Caco-2 (cell line): ENCODE results near the gene S100PBP. TPM values are rescaled to one million over a fixed set of nuclear protein-coding genes. Genes with fewer than 3 reads are reported as not detected.

Experiments
- BruUV-seq: library from RNA; stranded (reverse); fragments of 400-500 nt; replicated peaks from 2 replicates; lab custom pipeline; 2021; lab: Mats Ljungman, UMichigan
- CTCF ChIA-PET: fragments of 300-600 bp; sonication (Branson Sonifier 250); formaldehyde crosslinking; loops from one replicate; lab custom pipeline; 2022; ENCODE audit warnings: antibody characterized with exemption; lab: Charles Lee
- POLR2A ChIA-PET: fragments of 300-600 bp; sonication (Branson Sonifier 250); formaldehyde crosslinking; loops from one replicate; lab custom pipeline; 2022; ENCODE audit warnings: antibody characterized with exemption; lab: Charles Lee
- DNase-seq, 2 experiments: peaks; one replicate each; pipeline versions ENCODE4 v3.0.0 to v3.0.0-alpha.2; 2020 to 2022
- H3K27me3 ChIP-seq: replicated peaks from 2 replicates; pipeline ENCODE4 v1.6.0; 2011; ENCODE audit warnings: low read length; ENCODE audit not compliant: control insufficient read depth, insufficient read depth
- H3K36me3 ChIP-seq: 2 replicates; pipeline ENCODE4 v1.5.1; 2011; ENCODE audit warnings: low read length; ENCODE audit not compliant: control insufficient read depth, insufficient read depth
- H3K4me1 ChIP-seq: fragments of 250-450 bp; sonication (Bioruptor Pico); 2 replicates; pipeline ENCODE4 v1.5.1; 2020; ENCODE audit warnings: mild to moderate bottlenecking
- H3K4me3 ChIP-seq: 2 replicates; pipeline ENCODE4 v1.5.1; 2011; ENCODE audit warnings: low read depth, mild to moderate bottlenecking, control low read depth, low read length
- H3K9me3 ChIP-seq: fragments of 250-450 bp; sonication (Bioruptor Pico); 2 replicates; pipeline ENCODE4 v1.5.1; 2020; ENCODE audit warnings: mild to moderate bottlenecking, moderate library complexity
- H3K27ac Mint-ChIP-seq: one replicate; pipeline ENCODE4 v1.8.0; 2022; ENCODE audit warnings: mixed read lengths; ENCODE audit not compliant: unreplicated experiment
- H3K27me3 Mint-ChIP-seq: one replicate; pipeline ENCODE4 v1.8.0; 2022; ENCODE audit warnings: mixed read lengths; ENCODE audit not compliant: insufficient read depth, unreplicated experiment
- H3K36me3 Mint-ChIP-seq: one replicate; pipeline ENCODE4 v1.8.0; 2022; ENCODE audit warnings: mild to moderate bottlenecking, mixed read lengths; ENCODE audit not compliant: insufficient read depth, unreplicated experiment
- H3K4me1 Mint-ChIP-seq: one replicate; pipeline ENCODE4 v1.8.0; 2022; ENCODE audit warnings: low read depth, mixed read lengths; ENCODE audit not compliant: unreplicated experiment
- H3K4me3 Mint-ChIP-seq: one replicate; pipeline ENCODE4 v1.8.0; 2022; ENCODE audit warnings: mild to moderate bottlenecking, moderate library complexity, mixed read lengths; ENCODE audit not compliant: unreplicated experiment
- H3K9me3 Mint-ChIP-seq: one replicate; pipeline ENCODE4 v1.8.0; 2022; ENCODE audit warnings: mixed read lengths; ENCODE audit not compliant: unreplicated experiment
- intact Hi-C: fragments of 100-400 bp; cut with micrococcal nuclease; formaldehyde crosslinking; loops from one replicate; pipeline ENCODE4 v1.10.0; 2022; ENCODE audit not compliant: unreplicated experiment
- total RNA-seq: library from RNA; stranded (reverse); gene quantifications from 2 replicates; pipeline ENCODE4 v1.2.3, GENCODE V29; 2022
- TF ChIP-seq, protein P1 (sequence below), 2 experiments: fragments of 200-600 bp in 1 of 2; IDR thresholded peaks; 1 replicate in 1 of 2; 2 replicates in 1 of 2; pipeline versions ENCODE4 v1.5.1 to v1.8.0; 2011 to 2022; ENCODE audit warnings: antibody characterized with exemption in 1 of 2, control low read depth in 1 of 2, inconsistent platforms in 1 of 2, low read depth in 1 of 2, low read length in 1 of 2, mild to moderate bottlenecking in 1 of 2, moderate library complexity in 1 of 2; ENCODE audit not compliant: insufficient read depth in 1 of 2, severe bottlenecking in 1 of 2, unreplicated experiment in 1 of 2

Gene S100PBP
- total RNA-seq, 1 experiment from 2014 or later: 23.8 TPM

GRCh38 chr1:32810358-32810757, 7.1 kb upstream of the S100PBP start:
- H3K36me3 Mint-ChIP-seq: peaks cover 92% of the 10 kb centered on the region
- Histone ChIP-seq H3K27me3 (no peaks in the 10 kb centered on the region), H3K4me1 (peaks cover 27% of the 10 kb centered on the region), H3K36me3 (no peaks in the 10 kb centered on the region), H3K9me3 (no peaks in the 10 kb centered on the region), H3K4me3 (no peak overlapping the region)
- peak overlapping the region; percentile 70 for H3K27ac Mint-ChIP-seq
- no peaks in the 10 kb centered on the region for H3K27me3 Mint-ChIP-seq
- intact Hi-C loops: no loop called here
- TF ChIP-seq, protein P1, sequence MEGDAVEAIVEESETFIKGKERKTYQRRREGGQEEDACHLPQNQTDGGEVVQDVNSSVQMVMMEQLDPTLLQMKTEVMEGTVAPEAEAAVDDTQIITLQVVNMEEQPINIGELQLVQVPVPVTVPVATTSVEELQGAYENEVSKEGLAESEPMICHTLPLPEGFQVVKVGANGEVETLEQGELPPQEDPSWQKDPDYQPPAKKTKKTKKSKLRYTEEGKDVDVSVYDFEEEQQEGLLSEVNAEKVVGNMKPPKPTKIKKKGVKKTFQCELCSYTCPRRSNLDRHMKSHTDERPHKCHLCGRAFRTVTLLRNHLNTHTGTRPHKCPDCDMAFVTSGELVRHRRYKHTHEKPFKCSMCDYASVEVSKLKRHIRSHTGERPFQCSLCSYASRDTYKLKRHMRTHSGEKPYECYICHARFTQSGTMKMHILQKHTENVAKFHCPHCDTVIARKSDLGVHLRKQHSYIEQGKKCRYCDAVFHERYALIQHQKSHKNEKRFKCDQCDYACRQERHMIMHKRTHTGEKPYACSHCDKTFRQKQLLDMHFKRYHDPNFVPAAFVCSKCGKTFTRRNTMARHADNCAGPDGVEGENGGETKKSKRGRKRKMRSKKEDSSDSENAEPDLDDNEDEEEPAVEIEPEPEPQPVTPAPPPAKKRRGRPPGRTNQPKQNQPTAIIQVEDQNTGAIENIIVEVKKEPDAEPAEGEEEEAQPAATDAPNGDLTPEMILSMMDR (IDR thresholded peaks at IDR 0.05; ENCODE audit: insufficient read depth in 1 of 2, low read depth in 1 of 2, low read length in 1 of 2, severe bottlenecking in 1 of 2, unreplicated experiment in 1 of 2): no peak
- ChIA-PET CTCF (no interaction called here), POLR2A (interaction anchor here (0.5 kb wide), 1 partner anchor 290 kb away, joined by 3 read pairs; no protein-coding TSS in a partner anchor)
- peaks cover 29% of the 10 kb centered on the region for H3K4me1 Mint-ChIP-seq
- no peak overlapping the region for H3K4me3 Mint-ChIP-seq
- no peak for DNase-seq
- BruUV-seq: no TSS peak
- H3K9me3 Mint-ChIP-seq: no peaks in the 10 kb centered on the region

GRCh38 chr1:32811265-32811664, 6.2 kb upstream of the S100PBP start:
- Mint-ChIP-seq H3K4me3 (peak overlapping the region; percentile 35), H3K27ac (peak overlapping the region; percentile 70), H3K4me1 (peaks cover 29% of the 10 kb centered on the region), H3K27me3 (no peaks in the 10 kb centered on the region), H3K36me3 (peaks cover 90% of the 10 kb centered on the region), H3K9me3 (no peaks in the 10 kb centered on the region)
- DNase-seq: peak; percentile 23 to 38
- intact Hi-C loops: no loop called here
- Histone ChIP-seq H3K4me1 (peaks cover 27% of the 10 kb centered on the region), H3K36me3 (no peaks in the 10 kb centered on the region), H3K9me3 (no peaks in the 10 kb centered on the region), H3K4me3 (no peak overlapping the region), H3K27me3 (no peaks in the 10 kb centered on the region)
- CTCF ChIA-PET: interaction anchor here (1.1 kb wide), 1 partner anchor 275 kb away, joined by 4 read pairs; no protein-coding TSS in a partner anchor
- BruUV-seq: no TSS peak
- TF ChIP-seq, protein P1 (IDR thresholded peaks at IDR 0.05; ENCODE audit: insufficient read depth in 1 of 2, low read depth in 1 of 2, low read length in 1 of 2, severe bottlenecking in 1 of 2, unreplicated experiment in 1 of 2): no peak
- POLR2A ChIA-PET: no interaction called here

DNA sequence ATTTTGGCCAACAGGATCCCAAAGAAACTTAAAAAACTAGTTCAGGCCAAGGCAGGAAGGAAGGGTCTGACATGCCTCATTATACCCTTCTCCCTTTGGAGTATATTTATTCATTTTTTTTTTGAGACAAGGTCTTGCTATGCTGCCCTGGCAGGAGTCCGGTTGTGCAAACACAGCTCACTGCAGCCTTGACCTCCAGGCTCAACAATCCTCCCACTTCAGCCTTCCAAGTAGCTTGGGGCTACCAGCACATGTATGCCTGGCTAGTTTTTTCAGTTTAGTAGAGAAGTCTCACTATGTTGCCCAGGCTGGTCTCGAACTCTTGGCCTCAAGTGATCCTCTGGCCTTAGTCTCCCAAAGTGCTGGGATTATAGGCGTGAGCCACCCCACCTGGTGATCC, 5.5 kb upstream of the S100PBP start:
- no peak for DNase-seq
- CTCF ChIA-PET: interaction anchor here (1.1 kb wide), 1 partner anchor 274 kb away, joined by 4 read pairs; no protein-coding TSS in a partner anchor
- BruUV-seq: no TSS peak
- POLR2A ChIA-PET: no interaction called here
- no peaks in the 10 kb centered on the region for H3K27me3 ChIP-seq
- intact Hi-C loops: no loop called here
- peaks cover 27% of the 10 kb centered on the region for H3K4me1 ChIP-seq
- H3K27me3 Mint-ChIP-seq: no peaks in the 10 kb centered on the region
- H3K36me3 ChIP-seq: no peaks in the 10 kb centered on the region
- peaks cover 29% of the 10 kb centered on the region for H3K4me1 Mint-ChIP-seq
- TF ChIP-seq, protein P1 (IDR thresholded peaks at IDR 0.05; ENCODE audit: insufficient read depth in 1 of 2, low read depth in 1 of 2, low read length in 1 of 2, severe bottlenecking in 1 of 2, unreplicated experiment in 1 of 2): no peak
- no peak overlapping the region for H3K4me3 ChIP-seq
- peak overlapping the region; percentile 35 for H3K4me3 Mint-ChIP-seq
- no peak overlapping the region for H3K27ac Mint-ChIP-seq
- peaks cover 90% of the 10 kb centered on the region for H3K36me3 Mint-ChIP-seq
- H3K9me3 Mint-ChIP-seq: no peaks in the 10 kb centered on the region
- H3K9me3 ChIP-seq: no peaks in the 10 kb centered on the region
